B cell (primary cell): Measurements from ENCODE around the gene HBB. TPM values are rescaled to one million over a fixed set of nuclear protein-coding genes. Genes with fewer than 3 reads are reported as not detected.

Experiments used
- ATAC-seq: fragments of 200-7000 bp; cut with Tn5 transposase; one replicate; pipeline ENCODE4 v1.10.0; 2021; ENCODE audit warnings: low read depth, mild to moderate bottlenecking, moderate number of reproducible peaks, moderate library complexity
- CTCF ChIA-PET: fragments of 350-600 bp; sonication (Branson Sonifier 250); formaldehyde crosslinking; loops from one replicate; lab custom pipeline; 2021; ENCODE audit warnings: antibody characterized with exemption, inconsistent platforms; lab: Charles Lee
- POLR2A ChIA-PET: fragments of 350-600 bp; sonication (Branson Sonifier 250); formaldehyde crosslinking; loops from one replicate; lab custom pipeline; 2021; ENCODE audit warnings: antibody characterized with exemption; lab: Charles Lee
- DNase-seq: peaks from one replicate; pipeline ENCODE4 v3.0.0; 2013
- H2AFZ ChIP-seq: 2 replicates; pipeline ENCODE4 v1.6.1; 2012; ENCODE audit warnings: mild to moderate bottlenecking, low read depth, low read length; ENCODE audit not compliant: insufficient read depth, poor library complexity, severe bottlenecking
- H3K27ac ChIP-seq, 2 donors: 1 replicate in 1 of 2; 2 replicates in 1 of 2; pipeline ENCODE4 v1.5.1; 2012 to 2013; ENCODE audit warnings: low read length in 2 of 2, mild to moderate bottlenecking in 2 of 2, moderate library complexity in 1 of 2
- H3K27me3 ChIP-seq, 4 experiments: fragments of 200-600 bp in 1 of 4; sonication (generic) in 1 of 4; replicated peaks in 1 of 4; 1 replicate in 2 of 4; 2 replicates in 2 of 4; pipeline versions ENCODE4 v1.6.1 to v1.7.0; 2013 to 2016; ENCODE audit warnings: low read length in 3 of 4, mild to moderate bottlenecking in 2 of 4, mixed read lengths in 1 of 4, moderate library complexity in 1 of 4; ENCODE audit not compliant: insufficient read depth in 4 of 4, control insufficient read depth in 3 of 4; ENCODE audit errors: control extremely low read depth in 1 of 4
- H3K36me3 ChIP-seq, 2 experiments: replicated peaks in 1 of 2; 1 replicate in 1 of 2; 2 replicates in 1 of 2; pipeline versions ENCODE4 v1.6.1 to v1.7.1; 2013; ENCODE audit warnings: low read length in 1 of 2; ENCODE audit not compliant: insufficient read depth in 2 of 2, control insufficient read depth in 1 of 2; ENCODE audit errors: control extremely low read depth in 1 of 2, extremely low read depth in 1 of 2
- H3K4me1 ChIP-seq, 2 donors: fragments of 200-600 bp in 1 of 2; sonication (generic) in 1 of 2; 1 replicate in 1 of 2; 2 replicates in 1 of 2; pipeline versions ENCODE4 v1.5.1 to v1.6.1; 2013 to 2017; ENCODE audit warnings: low read length in 2 of 2; ENCODE audit not compliant: control insufficient read depth in 2 of 2, insufficient read depth in 2 of 2
- H3K4me2 ChIP-seq: replicated peaks from 2 replicates; pipeline ENCODE3; 2012; ENCODE audit warnings: mild to moderate bottlenecking, low read depth, low read length; ENCODE audit not compliant: poor library complexity, severe bottlenecking
- H3K4me3 ChIP-seq, 5 experiments: fragments of 200-600 bp in 1 of 5; sonication (generic) in 1 of 5; 1 replicate in 3 of 5; 2 replicates in 2 of 5; pipeline versions ENCODE4 v1.5.1 to v1.7.0; 2011 to 2016; ENCODE audit warnings: low read length in 4 of 5, mild to moderate bottlenecking in 4 of 5, low read depth in 2 of 5, control low read depth in 1 of 5, moderate library complexity in 1 of 5; ENCODE audit not compliant: insufficient read depth in 1 of 5; ENCODE audit errors: control extremely low read depth in 1 of 5, extremely low read depth in 1 of 5
- H3K79me2 ChIP-seq: fragments of 200-600 bp; sonication (generic); one replicate; pipeline ENCODE4 v1.6.0; 2016; ENCODE audit warnings: low read length; ENCODE audit not compliant: control insufficient read depth, insufficient read depth
- H3K9ac ChIP-seq: fragments of 200-600 bp; sonication (generic); 2 replicates; pipeline ENCODE4 v1.6.1; 2017; ENCODE audit warnings: mild to moderate bottlenecking, low read length, moderate library complexity
- H3K9me3 ChIP-seq, 3 donors: one replicate each; pipeline versions ENCODE4 v1.6.1 to v1.7.1; 2013; ENCODE audit warnings: low read length in 2 of 3; ENCODE audit not compliant: control insufficient read depth in 2 of 3, insufficient read depth in 1 of 3; ENCODE audit errors: control extremely low read depth in 1 of 3
- H4K20me1 ChIP-seq: 2 replicates; pipeline ENCODE4 v1.6.0; 2012; ENCODE audit warnings: mild to moderate bottlenecking, low read length; ENCODE audit not compliant: insufficient read depth, control insufficient read depth, poor library complexity, severe bottlenecking
- H3K27ac Mint-ChIP-seq: one replicate; pipeline ENCODE4 v1.8.0; 2021; ENCODE audit warnings: mixed read lengths
- H3K27me3 Mint-ChIP-seq: one replicate; pipeline ENCODE4 v1.8.0; 2021; ENCODE audit warnings: mixed read lengths
- H3K4me1 Mint-ChIP-seq: one replicate; pipeline ENCODE4 v1.8.0; 2021; ENCODE audit warnings: mixed read lengths
- H3K4me3 Mint-ChIP-seq: one replicate; pipeline ENCODE4 v1.8.0; 2021; ENCODE audit warnings: mixed read lengths
- H3K9me3 Mint-ChIP-seq: one replicate; pipeline ENCODE4 v1.8.0; 2022; ENCODE audit warnings: mixed read lengths; ENCODE audit not compliant: insufficient read depth
- EZH2 ChIP-seq: IDR thresholded peaks from 2 replicates; pipeline ENCODE4 v1.6.1; 2012; ENCODE audit warnings: borderline replicate concordance, low read depth, mild to moderate bottlenecking, moderate library complexity, low read length; ENCODE audit not compliant: insufficient read depth, poor library complexity, severe bottlenecking
- WGBS: methylation state at CpG from one replicate; pipeline ENCODE4 v1.1.5; 2013; ENCODE audit warnings: missing lambda C conversion rate; ENCODE audit not compliant: insufficient coverage; 5-methylcytosine and 5-hydroxymethylcytosine counted together
- intact Hi-C: fragments of 100-400 bp; cut with micrococcal nuclease; formaldehyde crosslinking; loops from one replicate; pipeline ENCODE4 v1.10.0; 2022
- polyA plus RNA-seq: library from polyadenylated mRNA; depleted of rRNA; stranded (reverse); fragments of >200 nt; gene quantifications from 2 replicates; pipeline ENCODE4 v1.2.3, GENCODE V29; 2012
- total RNA-seq, 2 donors: library from RNA; stranded (reverse); fragments of 120-200 nt in 1 of 2; gene quantifications; 1 replicate in 1 of 2; 2 replicates in 1 of 2; pipeline versions ENCODE4 v1.2.3 to v1.2.4, GENCODE V29; 2013 to 2022
- TF ChIP-seq, protein P1 (sequence below): fragments of 200-600 bp; IDR thresholded peaks from one replicate; pipeline ENCODE4 v1.8.0; 2022; ENCODE audit warnings: antibody characterized with exemption, mild to moderate bottlenecking

The HBB gene
- total and polyA plus RNA-seq, 2 donors (not counting 1 experiment from before 2014, with no cell fraction given): 69.7 to 385 TPM

- H3K9ac ChIP-seq: no peak overlapping the region
- H3K27me3 Mint-ChIP-seq: no peaks in the 10 kb centered on the region
- no peaks in the 10 kb centered on the region for H3K79me2 ChIP-seq
- no peak overlapping the region for H2AFZ ChIP-seq
- H3K27me3 ChIP-seq: no peaks in the 10 kb centered on the region
- no peak overlapping the region for H3K4me3 ChIP-seq
- H3K4me2 ChIP-seq: no peak overlapping the region
- no peak overlapping the region for H3K27ac ChIP-seq
- H3K27ac Mint-ChIP-seq: no peak overlapping the region
- CTCF ChIA-PET: no interaction called here
- H3K4me1 Mint-ChIP-seq: no peaks in the 10 kb centered on the region
- ATAC-seq (no peak), DNase-seq (no peak)
- H3K4me3 Mint-ChIP-seq: no peak overlapping the region
- no peaks in the 10 kb centered on the region for H3K4me1 ChIP-seq
- intact Hi-C loops: no loop called here
- TF ChIP-seq, protein P1, sequence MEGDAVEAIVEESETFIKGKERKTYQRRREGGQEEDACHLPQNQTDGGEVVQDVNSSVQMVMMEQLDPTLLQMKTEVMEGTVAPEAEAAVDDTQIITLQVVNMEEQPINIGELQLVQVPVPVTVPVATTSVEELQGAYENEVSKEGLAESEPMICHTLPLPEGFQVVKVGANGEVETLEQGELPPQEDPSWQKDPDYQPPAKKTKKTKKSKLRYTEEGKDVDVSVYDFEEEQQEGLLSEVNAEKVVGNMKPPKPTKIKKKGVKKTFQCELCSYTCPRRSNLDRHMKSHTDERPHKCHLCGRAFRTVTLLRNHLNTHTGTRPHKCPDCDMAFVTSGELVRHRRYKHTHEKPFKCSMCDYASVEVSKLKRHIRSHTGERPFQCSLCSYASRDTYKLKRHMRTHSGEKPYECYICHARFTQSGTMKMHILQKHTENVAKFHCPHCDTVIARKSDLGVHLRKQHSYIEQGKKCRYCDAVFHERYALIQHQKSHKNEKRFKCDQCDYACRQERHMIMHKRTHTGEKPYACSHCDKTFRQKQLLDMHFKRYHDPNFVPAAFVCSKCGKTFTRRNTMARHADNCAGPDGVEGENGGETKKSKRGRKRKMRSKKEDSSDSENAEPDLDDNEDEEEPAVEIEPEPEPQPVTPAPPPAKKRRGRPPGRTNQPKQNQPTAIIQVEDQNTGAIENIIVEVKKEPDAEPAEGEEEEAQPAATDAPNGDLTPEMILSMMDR: no peak
- TF ChIP-seq EZH2: no peak
- no peaks in the 10 kb centered on the region for H3K9me3 ChIP-seq
- POLR2A ChIA-PET: no interaction called here
- WGBS: no CpG with 5 or more reads among the region's 1 CpG
- no peaks in the 10 kb centered on the region for H3K36me3 ChIP-seq
- no peaks in the 10 kb centered on the region for H4K20me1 ChIP-seq
- H3K9me3 Mint-ChIP-seq: no peaks in the 10 kb centered on the region
Observed at GRCh38 chr11:5204787-5205186, 22.1 kb downstream of the HBB start.

DNA sequence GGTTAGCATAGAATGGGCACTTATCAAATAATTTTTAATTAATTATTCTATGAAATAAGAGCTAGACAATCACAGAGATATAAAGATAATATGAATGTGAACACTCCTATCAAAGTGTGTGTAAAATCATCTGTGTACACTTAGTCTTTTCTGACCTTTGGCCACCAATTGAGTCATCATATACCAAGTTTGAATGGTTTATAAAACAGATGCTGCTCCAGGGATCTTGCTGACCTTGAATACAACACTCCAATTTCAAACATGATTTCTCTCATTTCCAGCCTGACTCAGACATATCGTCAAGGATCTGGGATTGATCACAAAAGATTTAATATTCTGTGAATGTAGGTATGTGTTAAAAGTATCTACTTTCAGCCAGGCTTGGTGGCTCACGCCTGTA is 23.5 kb downstream of the HBB start:
- Mint-ChIP-seq H3K4me3 (no peak overlapping the region), H3K27ac (no peak overlapping the region), H3K4me1 (no peaks in the 10 kb centered on the region), H3K9me3 (no peaks in the 10 kb centered on the region), H3K27me3 (no peaks in the 10 kb centered on the region)
- Histone ChIP-seq H3K27ac (no peak overlapping the region), H3K79me2 (no peaks in the 10 kb centered on the region), H3K4me2 (no peak overlapping the region), H4K20me1 (no peaks in the 10 kb centered on the region), H3K9ac (no peak overlapping the region), H3K36me3 (no peaks in the 10 kb centered on the region), H2AFZ (no peak overlapping the region), H3K4me1 (no peaks in the 10 kb centered on the region), H3K4me3 (no peak overlapping the region), H3K9me3 (no peaks in the 10 kb centered on the region), H3K27me3 (no peaks in the 10 kb centered on the region)
- intact Hi-C loops: no loop called here
- 75% methylated on average over 1 of the region's 2 CpGs for WGBS
- POLR2A ChIA-PET: no interaction called here
- TF ChIP-seq, protein P1: no peak
- TF ChIP-seq EZH2: no peak
- CTCF ChIA-PET: no interaction called here
- DNase-seq: no peak
- ATAC-seq: no peak
